GM12872 (cell line): ENCODE measurements around the gene LCOR.

ENCODE experiments used
- CTCF ChIP-seq: IDR thresholded peaks from 3 replicates; pipeline ENCODE4 v1.5.1; 2011; ENCODE audit warnings: low read depth, mild to moderate bottlenecking, low read length, moderate library complexity; ENCODE audit not compliant: insufficient read depth

Gene LCOR

GRCh38 chr10:96913906-96914305 is 81.8 kb downstream of the LCOR start:
- TF ChIP-seq CTCF = no peak

- TF ChIP-seq CTCF = no peak
These were observed 85.5 kb downstream of the LCOR start for GRCh38 chr10:96917628-96918027.

GRCh38 chr10:96918214-96919002 is 86.3 kb downstream of the LCOR start:
- no peak for TF ChIP-seq CTCF

GRCh38 chr10:96919785-96920430 is 87.8 kb downstream of the LCOR start:
- TF ChIP-seq CTCF = no peak

GRCh38 chr10:96921655-96922054 is 89.6 kb downstream of the LCOR start:
- no peak for TF ChIP-seq CTCF

GRCh38 chr10:96922978-96923948 is 91.2 kb downstream of the LCOR start:
- TF ChIP-seq CTCF = no peak

- TF ChIP-seq CTCF = no peak
These were observed 92.8 kb downstream of the LCOR start for GRCh38 chr10:96924861-96925260.
